A673 (cell line): ENCODE measurements around the gene NEK9.

ENCODE experiments used
- CTCF ChIP-seq: fragments of 300-800, 200-600 bp; sonication (generic); conservative IDR thresholded peaks from 2 replicates; pipeline ENCODE4 v1.5.1; 2017; ENCODE audit warnings: low read depth, mild to moderate bottlenecking, antibody characterized with exemption, low read length, moderate library complexity, mixed read lengths
- EZH2 ChIP-seq: fragments of 200-600 bp; sonication (generic); IDR thresholded peaks from 2 replicates; pipeline ENCODE4 v1.6.1; 2017; ENCODE audit warnings: borderline replicate concordance, low read depth, mild to moderate bottlenecking, mixed read lengths, antibody characterized with exemption, low read length; ENCODE audit not compliant: poor library complexity, severe bottlenecking

- TF ChIP-seq CTCF (no peak), EZH2 (no peak)
These were observed 5.3 kb downstream of the NEK9 start for GRCh38 chr14:75121552-75121951.
